Peyer's patch (tissue), 4 donors: ENCODE measurements around the gene IFT88.

ENCODE experiments used
- CTCF ChIP-seq, 6 experiments: fragments of 450-650 bp in 4 of 6; fragments of 200-600 bp in 2 of 6; sonication (generic) in 1 of 6; IDR thresholded peaks; one replicate each; pipeline ENCODE4 v1.5.1; 2017 to 2019; ENCODE audit warnings: antibody characterized with exemption in 6 of 6, mild to moderate bottlenecking in 3 of 6, moderate library complexity in 1 of 6
- POLR2A ChIP-seq, 2 donors: fragments of 450-650 bp; IDR thresholded peaks; one replicate each; pipeline ENCODE4 v1.5.1; 2017; ENCODE audit warnings: antibody characterized with exemption in 2 of 2, mild to moderate bottlenecking in 2 of 2, moderate library complexity in 2 of 2

DNA sequence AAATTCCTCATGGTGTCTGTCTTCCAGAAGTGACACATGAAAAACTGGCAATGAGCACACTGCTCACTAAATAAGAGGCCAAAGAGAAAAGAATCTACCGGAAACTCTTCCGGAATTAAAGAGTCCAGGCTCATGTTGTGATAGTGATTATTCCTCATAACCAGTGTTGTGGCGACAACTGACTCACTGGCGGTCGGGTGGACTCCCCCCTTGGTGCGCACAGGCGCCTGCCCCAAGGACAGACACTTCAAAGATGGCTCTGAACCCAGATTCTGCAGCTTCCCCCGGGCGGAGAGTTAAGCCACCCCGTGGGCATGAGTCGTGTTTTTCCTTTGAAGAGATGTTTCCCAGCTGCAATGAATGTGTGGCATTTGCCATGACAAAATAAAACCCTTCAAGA is 146.8 kb downstream of the IFT88 start:
- no peak for TF ChIP-seq CTCF (IDR thresholded peaks at IDR 0.05)
- no peak for TF ChIP-seq POLR2A (IDR thresholded peaks at IDR 0.05)
